Astrocyte (in vitro differentiated cells and primary cell): ENCODE measurements around the gene MCF2L2. TPM values are rescaled to one million over a fixed set of nuclear protein-coding genes. Genes with fewer than 3 reads are reported as not detected.

Experiments
- DNase-seq: peaks from one replicate; pipeline ENCODE4 v3.0.0-alpha.2; 2010; ENCODE audit warnings: low read depth
- FAIRE-seq: peaks from 2 replicates; lab custom pipeline; 2011; peaks lifted over from hg19 to GRCh38; lab: Jason Lieb, UNC
- H2AFZ ChIP-seq: 2 replicates; pipeline ENCODE4 v1.6.0; 2012; ENCODE audit warnings: low read depth, low read length, inconsistent platforms
- H3K27ac ChIP-seq: 2 replicates; pipeline ENCODE4 v1.5.1; 2011; ENCODE audit warnings: low read depth, low read length, inconsistent platforms
- H3K27me3 ChIP-seq: 2 replicates; pipeline ENCODE4 v1.6.0; 2011; ENCODE audit warnings: low read length, inconsistent platforms; ENCODE audit not compliant: insufficient read depth
- H3K36me3 ChIP-seq: 2 replicates; pipeline ENCODE4 v1.5.1; 2011; ENCODE audit warnings: low read length, inconsistent platforms; ENCODE audit not compliant: insufficient read depth
- H3K4me1 ChIP-seq: 2 replicates; pipeline ENCODE4 v1.5.1; 2011; ENCODE audit warnings: low read length, inconsistent platforms; ENCODE audit not compliant: insufficient read depth
- H3K4me2 ChIP-seq: 2 replicates; pipeline ENCODE4 v1.6.0; 2012; ENCODE audit warnings: low read length, inconsistent platforms
- H3K4me3 ChIP-seq: 2 replicates; pipeline ENCODE4 v1.5.1; 2011; ENCODE audit warnings: low read depth, mild to moderate bottlenecking, low read length, inconsistent platforms; ENCODE audit not compliant: insufficient read depth
- H3K79me2 ChIP-seq: 2 replicates; pipeline ENCODE4 v1.6.0; 2012; ENCODE audit warnings: mild to moderate bottlenecking, low read length, inconsistent platforms; ENCODE audit not compliant: insufficient read depth
- H3K9ac ChIP-seq: 2 replicates; pipeline ENCODE4 v1.6.0; 2012; ENCODE audit warnings: mild to moderate bottlenecking, low read length, inconsistent platforms
- H3K9me3 ChIP-seq: 2 replicates; pipeline ENCODE4 v1.5.1; 2012; ENCODE audit warnings: low read depth, mild to moderate bottlenecking, low read length, inconsistent platforms; ENCODE audit not compliant: insufficient read depth
- H4K20me1 ChIP-seq: 2 replicates; pipeline ENCODE4 v1.6.0; 2012; ENCODE audit warnings: low read length, inconsistent platforms; ENCODE audit not compliant: insufficient read depth
- H3K27ac Mint-ChIP-seq: one replicate; pipeline ENCODE4 v1.8.0; 2021; ENCODE audit warnings: mild to moderate bottlenecking, mixed read lengths; ENCODE audit not compliant: unreplicated experiment
- H3K27me3 Mint-ChIP-seq: one replicate; pipeline ENCODE4 v1.8.0; 2021; ENCODE audit warnings: low read depth, mixed read lengths; ENCODE audit not compliant: unreplicated experiment
- H3K36me3 Mint-ChIP-seq: one replicate; pipeline ENCODE4 v1.8.0; 2021; ENCODE audit warnings: low read depth, mixed read lengths; ENCODE audit not compliant: unreplicated experiment
- H3K4me1 Mint-ChIP-seq: one replicate; pipeline ENCODE4 v1.8.0; 2021; ENCODE audit warnings: low read depth, mixed read lengths; ENCODE audit not compliant: unreplicated experiment
- H3K4me3 Mint-ChIP-seq: one replicate; pipeline ENCODE4 v1.8.0; 2021; ENCODE audit warnings: mild to moderate bottlenecking, moderate library complexity, mixed read lengths; ENCODE audit not compliant: unreplicated experiment
- H3K9me3 Mint-ChIP-seq: one replicate; pipeline ENCODE4 v1.8.0; 2021; ENCODE audit warnings: mild to moderate bottlenecking, mixed read lengths; ENCODE audit not compliant: unreplicated experiment
- EZH2 ChIP-seq: IDR thresholded peaks from 2 replicates; pipeline ENCODE4 v1.6.1; 2012; ENCODE audit warnings: mild to moderate bottlenecking, low read length, inconsistent platforms; ENCODE audit not compliant: insufficient read depth
- total RNA-seq: library from RNA; stranded (reverse); gene quantifications from 2 replicates; pipeline ENCODE4 v1.2.1, GENCODE V29; 2021
- TF ChIP-seq, protein P1 (sequence below): IDR thresholded peaks from 2 replicates; pipeline ENCODE4 v1.5.1; 2011; ENCODE audit warnings: low read depth, mild to moderate bottlenecking, inconsistent platforms, low read length, moderate library complexity; ENCODE audit not compliant: insufficient read depth

Gene MCF2L2
- total RNA-seq, 1 donor from 2014 or later = 0.89 TPM

GRCh38 chr3:183475016-183475763 is 46.8 kb upstream of the MCF2L2 start:
- H3K4me1 Mint-ChIP-seq = no peaks in the 10 kb centered on the region
- FAIRE-seq (no peak), DNase-seq (no peak)
- Histone ChIP-seq H3K79me2 (no peaks in the 10 kb centered on the region), H3K27me3 (no peaks in the 10 kb centered on the region), H3K4me3 (no peak overlapping the region), H3K27ac (no peak overlapping the region), H3K4me2 (no peak overlapping the region), H3K4me1 (peaks cover 5% of the 10 kb centered on the region), H3K9ac (no peak overlapping the region), H2AFZ (no peak overlapping the region), H3K9me3 (no peaks in the 10 kb centered on the region), H4K20me1 (no peaks in the 10 kb centered on the region), H3K36me3 (no peaks in the 10 kb centered on the region)
- no peaks in the 10 kb centered on the region for H3K9me3 Mint-ChIP-seq
- TF ChIP-seq, protein P1, sequence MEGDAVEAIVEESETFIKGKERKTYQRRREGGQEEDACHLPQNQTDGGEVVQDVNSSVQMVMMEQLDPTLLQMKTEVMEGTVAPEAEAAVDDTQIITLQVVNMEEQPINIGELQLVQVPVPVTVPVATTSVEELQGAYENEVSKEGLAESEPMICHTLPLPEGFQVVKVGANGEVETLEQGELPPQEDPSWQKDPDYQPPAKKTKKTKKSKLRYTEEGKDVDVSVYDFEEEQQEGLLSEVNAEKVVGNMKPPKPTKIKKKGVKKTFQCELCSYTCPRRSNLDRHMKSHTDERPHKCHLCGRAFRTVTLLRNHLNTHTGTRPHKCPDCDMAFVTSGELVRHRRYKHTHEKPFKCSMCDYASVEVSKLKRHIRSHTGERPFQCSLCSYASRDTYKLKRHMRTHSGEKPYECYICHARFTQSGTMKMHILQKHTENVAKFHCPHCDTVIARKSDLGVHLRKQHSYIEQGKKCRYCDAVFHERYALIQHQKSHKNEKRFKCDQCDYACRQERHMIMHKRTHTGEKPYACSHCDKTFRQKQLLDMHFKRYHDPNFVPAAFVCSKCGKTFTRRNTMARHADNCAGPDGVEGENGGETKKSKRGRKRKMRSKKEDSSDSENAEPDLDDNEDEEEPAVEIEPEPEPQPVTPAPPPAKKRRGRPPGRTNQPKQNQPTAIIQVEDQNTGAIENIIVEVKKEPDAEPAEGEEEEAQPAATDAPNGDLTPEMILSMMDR = no peak
- TF ChIP-seq EZH2 = no peak
- no peaks in the 10 kb centered on the region for H3K36me3 Mint-ChIP-seq
- H3K4me3 Mint-ChIP-seq = no peak overlapping the region
- no peak overlapping the region for H3K27ac Mint-ChIP-seq
- peaks cover 2% of the 10 kb centered on the region for H3K27me3 Mint-ChIP-seq

DNA sequence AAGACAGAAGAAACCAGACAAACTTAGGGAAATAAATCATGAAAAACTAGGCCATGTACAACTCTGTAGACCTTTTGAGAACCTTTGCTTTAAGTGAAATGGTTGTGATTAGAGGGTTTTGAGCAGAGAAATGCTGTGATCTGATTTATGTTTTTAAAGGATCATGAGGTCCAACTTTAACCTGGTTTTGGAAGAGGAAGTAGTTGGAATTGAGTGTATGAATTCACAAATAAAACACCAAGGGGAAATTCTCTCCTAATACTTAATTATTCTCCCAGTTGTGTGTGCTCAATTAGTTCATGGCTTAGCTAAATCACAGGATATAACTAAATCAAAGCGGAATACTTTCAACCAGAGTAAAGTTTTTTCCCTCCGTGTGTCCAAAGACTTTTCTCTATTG is 45.5 kb upstream of the MCF2L2 start:
- H3K27ac Mint-ChIP-seq = no peak overlapping the region
- H3K27ac ChIP-seq = no peak overlapping the region
- H3K4me2 ChIP-seq = no peak overlapping the region
- no peaks in the 10 kb centered on the region for H3K27me3 ChIP-seq
- TF ChIP-seq, protein P1 = no peak
- no peak for TF ChIP-seq EZH2
- no peak for DNase-seq
- no peaks in the 10 kb centered on the region for H3K4me1 Mint-ChIP-seq
- peaks cover 2% of the 10 kb centered on the region for H3K4me1 ChIP-seq
- no peaks in the 10 kb centered on the region for H3K9me3 Mint-ChIP-seq
- H3K36me3 ChIP-seq = no peaks in the 10 kb centered on the region
- no peak overlapping the region for H3K4me3 Mint-ChIP-seq
- H3K27me3 Mint-ChIP-seq = peaks cover 2% of the 10 kb centered on the region
- no peak overlapping the region for H2AFZ ChIP-seq
- no peaks in the 10 kb centered on the region for H3K9me3 ChIP-seq
- H3K9ac ChIP-seq = no peak overlapping the region
- no peak overlapping the region for H3K4me3 ChIP-seq
- no peaks in the 10 kb centered on the region for H3K36me3 Mint-ChIP-seq
- no peak for FAIRE-seq
- H4K20me1 ChIP-seq = no peaks in the 10 kb centered on the region
- no peaks in the 10 kb centered on the region for H3K79me2 ChIP-seq

DNA sequence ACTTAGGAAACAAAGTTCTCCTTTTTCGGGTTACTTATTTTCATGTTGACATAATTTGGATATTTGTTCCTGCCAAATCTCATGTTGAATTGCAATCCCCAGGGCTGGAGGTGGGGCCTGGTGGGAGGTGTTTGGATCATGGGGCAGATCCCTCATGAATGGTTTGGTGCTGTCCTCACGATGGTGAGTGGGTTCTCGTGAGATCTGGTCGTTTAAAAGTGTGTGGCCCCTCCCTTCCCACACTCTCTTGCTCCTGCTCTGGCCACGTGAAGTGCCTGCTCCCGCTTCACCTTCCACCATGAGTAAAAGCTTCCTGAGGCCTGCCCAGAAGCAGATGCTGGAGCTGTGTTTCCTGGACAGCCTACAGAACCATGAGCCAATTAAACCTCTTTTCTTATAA is 43.7 kb upstream of the MCF2L2 start:
- H3K4me3 ChIP-seq = no peak overlapping the region
- no peaks in the 10 kb centered on the region for H3K36me3 ChIP-seq
- H3K27ac ChIP-seq = no peak overlapping the region
- no peak overlapping the region for H3K9ac ChIP-seq
- TF ChIP-seq EZH2 = no peak
- TF ChIP-seq, protein P1 = no peak
- no peaks in the 10 kb centered on the region for H4K20me1 ChIP-seq
- Mint-ChIP-seq H3K9me3 (no peaks in the 10 kb centered on the region), H3K4me1 (no peaks in the 10 kb centered on the region), H3K36me3 (no peaks in the 10 kb centered on the region), H3K4me3 (no peak overlapping the region), H3K27me3 (peaks cover 2% of the 10 kb centered on the region), H3K27ac (no peak overlapping the region)
- no peak overlapping the region for H3K4me2 ChIP-seq
- no peaks in the 10 kb centered on the region for H3K27me3 ChIP-seq
- H3K4me1 ChIP-seq = peaks cover 3% of the 10 kb centered on the region
- H3K79me2 ChIP-seq = no peaks in the 10 kb centered on the region
- no peak overlapping the region for H2AFZ ChIP-seq
- FAIRE-seq (no peak), DNase-seq (no peak)
- H3K9me3 ChIP-seq = no peaks in the 10 kb centered on the region
